Posterior vena cava (tissue), 2 donors: ENCODE results near the gene MEA1. TPM values are rescaled to one million over a fixed set of nuclear protein-coding genes. Genes with fewer than 3 reads are reported as not detected.
"Not testable (repeated sequence)": the region's sequence is repeated elsewhere in the genome, so short reads cannot be mapped to it uniquely, and the experiment has no call there.

Experiments used
- DNase-seq: peaks from one replicate; pipeline ENCODE4 v3.0.0-alpha.2; 2020; ENCODE audit warnings: low spot score
- intact Hi-C, 2 donors: fragments of 100-400 bp; cut with DNase I; formaldehyde crosslinking; loops; one replicate each; pipeline versions ENCODE4 v1.14.1 to v1.14.2; 2022 to 2023
- total RNA-seq, 2 donors: library from RNA; stranded (reverse); fragmentation: NEBNext Ultra II Directional; extraction: Animal tissue kit (Norgen Biotek cat#: 25700); gene quantifications; one replicate each; pipeline ENCODE4 v1.2.1, GENCODE V29; 2021
- donor health status: DM: yes; HTN: yes; CAD: no.
- donor health status: DM: yes; HTN: yes; CAD: no.

Gene MEA1
- total RNA-seq, 2 donors from 2014 or later = 41.8 to 45.9 TPM

- intact Hi-C loops = no loop called here
- DNase-seq = no peak
These were observed 29.6 kb upstream of the MEA1 start for GRCh38 chr6:43043310-43043709.

GRCh38 chr6:43041475-43041874 lies 27.7 kb upstream of the MEA1 start:
- intact Hi-C loops, DNase-seq: not testable (repeated sequence)

- no peak for DNase-seq
- intact Hi-C loops = no loop called here
These were observed 27.0 kb upstream of the MEA1 start for GRCh38 chr6:43040542-43041257.

- intact Hi-C loops = no loop called here
These were observed 25.0 kb upstream of the MEA1 start for GRCh38 chr6:43038727-43039126.

GRCh38 chr6:43037706-43038105 lies 24.0 kb upstream of the MEA1 start:
- no peak for DNase-seq
- intact Hi-C loops = no loop called here

More at GRCh38 chr6:43038727-43039126, 25.0 kb upstream of the MEA1 start:
- DNase-seq = no peak

GRCh38 chr6:43037197-43037596 lies 23.5 kb upstream of the MEA1 start:
- no peak for DNase-seq

GRCh38 chr6:43036712-43037111 lies 23.0 kb upstream of the MEA1 start:
- intact Hi-C loops = no loop called here
- no peak for DNase-seq

More at GRCh38 chr6:43037197-43037596, 23.5 kb upstream of the MEA1 start:
- intact Hi-C loops = no loop called here

- intact Hi-C loops = no loop called here
- no peak for DNase-seq
These were observed 21.9 kb upstream of the MEA1 start for GRCh38 chr6:43035495-43036194.

- DNase-seq = no peak
These were observed 20.4 kb upstream of the MEA1 start for GRCh38 chr6:43034190-43034525.

GRCh38 chr6:43033496-43034189 lies 19.9 kb upstream of the MEA1 start:
- intact Hi-C loops = no loop called here
- DNase-seq = no peak

More at GRCh38 chr6:43034190-43034525, 20.4 kb upstream of the MEA1 start:
- intact Hi-C loops = no loop called here

GRCh38 chr6:43032326-43032725 lies 18.6 kb upstream of the MEA1 start:
- intact Hi-C loops = no loop called here
- no peak for DNase-seq

GRCh38 chr6:43029120-43029519 lies 15.4 kb upstream of the MEA1 start:
- intact Hi-C loops = no loop called here
- DNase-seq = no peak

- intact Hi-C loops = no loop called here
- DNase-seq = no peak
These were observed 12.6 kb upstream of the MEA1 start for GRCh38 chr6:43026365-43026764.

- intact Hi-C loops = no loop called here
These were observed 10.7 kb upstream of the MEA1 start for GRCh38 chr6:43024436-43024835.

GRCh38 chr6:43021270-43022047 lies 7.7 kb upstream of the MEA1 start, which contains the start of gene RRP36:
Gene RRP36 (plus strand): TSS chr6:43021623. CDS start chr6:43021655, 32 bp downstream.
- intact Hi-C loops = no loop called here
- DNase-seq = peak; percentile 95

More at GRCh38 chr6:43024436-43024835, 10.7 kb upstream of the MEA1 start:
- no peak for DNase-seq

GRCh38 chr6:43020847-43021246 lies 7.1 kb upstream of the MEA1 start:
- no peak for DNase-seq
- intact Hi-C loops = no loop called here

GRCh38 chr6:43020052-43020705 lies 6.4 kb upstream of the MEA1 start:
- intact Hi-C loops = no loop called here
- DNase-seq = no peak

- intact Hi-C loops = no loop called here
- no peak for DNase-seq
These were observed 5.4 kb upstream of the MEA1 start for GRCh38 chr6:43019152-43019551.

GRCh38 chr6:43016943-43017334 lies 3.2 kb upstream of the MEA1 start:
- intact Hi-C loops = no loop called here
- DNase-seq = no peak
